ENCODE measurements around the gene RPS8.

DNA sequence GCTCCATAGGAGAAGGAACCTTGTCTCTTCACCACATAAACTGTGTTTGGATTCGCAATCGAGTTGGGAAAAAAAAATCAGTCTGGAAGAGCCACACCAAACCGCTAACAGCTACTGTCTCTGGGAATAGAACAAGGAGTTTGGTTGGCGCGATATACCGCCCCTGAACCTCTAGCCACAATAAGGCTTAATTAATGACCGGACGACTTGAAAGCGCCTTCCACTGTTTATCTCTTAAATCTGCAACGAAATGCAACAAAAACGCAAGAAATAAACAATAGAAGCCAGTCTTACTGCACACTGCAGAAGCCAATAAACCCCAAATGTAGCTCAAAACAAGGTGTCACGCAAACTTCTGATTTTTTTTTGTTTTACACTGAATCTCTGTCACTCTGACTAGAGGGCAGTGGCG lies 43.9 kb downstream of the RPS8 start:
- TF ChIP-seq, protein P1, sequence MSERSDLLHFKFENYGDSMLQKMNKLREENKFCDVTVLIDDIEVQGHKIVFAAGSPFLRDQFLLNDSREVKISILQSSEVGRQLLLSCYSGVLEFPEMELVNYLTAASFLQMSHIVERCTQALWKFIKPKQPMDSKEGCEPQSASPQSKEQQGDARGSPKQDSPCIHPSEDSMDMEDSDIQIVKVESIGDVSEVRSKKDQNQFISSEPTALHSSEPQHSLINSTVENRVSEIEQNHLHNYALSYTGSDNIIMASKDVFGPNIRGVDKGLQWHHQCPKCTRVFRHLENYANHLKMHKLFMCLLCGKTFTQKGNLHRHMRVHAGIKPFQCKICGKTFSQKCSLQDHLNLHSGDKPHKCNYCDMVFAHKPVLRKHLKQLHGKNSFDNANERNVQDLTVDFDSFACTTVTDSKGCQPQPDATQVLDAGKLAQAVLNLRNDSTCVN (tag by site-specific recombination; optimal IDR thresholded peaks at IDR 0.05) = no peak
- TF ChIP-seq, protein P2, sequence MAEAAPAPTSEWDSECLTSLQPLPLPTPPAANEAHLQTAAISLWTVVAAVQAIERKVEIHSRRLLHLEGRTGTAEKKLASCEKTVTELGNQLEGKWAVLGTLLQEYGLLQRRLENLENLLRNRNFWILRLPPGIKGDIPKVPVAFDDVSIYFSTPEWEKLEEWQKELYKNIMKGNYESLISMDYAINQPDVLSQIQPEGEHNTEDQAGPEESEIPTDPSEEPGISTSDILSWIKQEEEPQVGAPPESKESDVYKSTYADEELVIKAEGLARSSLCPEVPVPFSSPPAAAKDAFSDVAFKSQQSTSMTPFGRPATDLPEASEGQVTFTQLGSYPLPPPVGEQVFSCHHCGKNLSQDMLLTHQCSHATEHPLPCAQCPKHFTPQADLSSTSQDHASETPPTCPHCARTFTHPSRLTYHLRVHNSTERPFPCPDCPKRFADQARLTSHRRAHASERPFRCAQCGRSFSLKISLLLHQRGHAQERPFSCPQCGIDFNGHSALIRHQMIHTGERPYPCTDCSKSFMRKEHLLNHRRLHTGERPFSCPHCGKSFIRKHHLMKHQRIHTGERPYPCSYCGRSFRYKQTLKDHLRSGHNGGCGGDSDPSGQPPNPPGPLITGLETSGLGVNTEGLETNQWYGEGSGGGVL (tag by site-specific recombination; IDR thresholded peaks at IDR 0.05) = no peak
- TF ChIP-seq MZF1 (tag by site-specific recombination; IDR thresholded peaks at IDR 0.05; ENCODE audit: borderline replicate concordance) = no peak

All from HEK293 (cell line).